ENCODE measurements around the gene DAAM2.

- TF ChIP-seq YY1 (IDR thresholded peaks at IDR 0.05) (no peak), CTCF (IDR thresholded peaks at IDR 0.05; ENCODE audit: low read depth, low read length, missing input control) (no peak), REST (IDR thresholded peaks at IDR 0.05) (no peak), ZBTB33 (IDR thresholded peaks at IDR 0.05) (no peak), JUND (IDR thresholded peaks at IDR 0.05) (no peak)
Observed at GRCh38 chr6:39851331-39851730, 59.2 kb downstream of the DAAM2 start.

Data from liver (tissue), 3 donors.